ENCODE results near the gene SPIN3. TPM values are rescaled to one million over a fixed set of nuclear protein-coding genes. Genes with fewer than 3 reads are reported as not detected.
A peak's percentile ranks its signal among the peaks of the same experiment; 100 is the strongest.

The SPIN3 gene
- total RNA-seq, 4 donors from 2014 or later = 12.2 to 17.5 (median 14.1) TPM

DNA sequence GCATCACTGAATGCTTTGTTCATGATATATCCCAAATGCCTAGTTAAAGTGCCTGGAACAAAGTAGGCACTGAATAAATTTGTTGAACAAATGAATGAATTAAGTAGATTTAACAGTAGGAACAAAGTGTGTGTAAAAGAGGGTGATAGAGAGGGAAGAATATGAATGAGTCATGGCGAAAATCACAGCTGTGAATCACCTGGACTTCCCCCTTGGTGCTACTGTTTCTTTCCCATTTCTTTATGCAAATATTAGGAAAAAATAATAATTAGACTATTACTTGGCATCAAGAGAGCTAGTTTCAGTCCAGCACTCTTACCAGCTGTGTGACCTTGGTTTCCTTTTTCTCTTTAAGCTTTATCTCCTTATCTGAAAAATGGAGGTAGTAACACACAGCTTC is 9.2 kb downstream of the SPIN3 start:
- Histone ChIP-seq H3K4me3 (replicated peaks in 1 of 3) (no peak overlapping the region), H3K27me3 (no peaks in the 10 kb centered on the region), H3K27ac (no peak overlapping the region), H3K9me3 (no peaks in the 10 kb centered on the region), H3K4me1 (no peaks in the 10 kb centered on the region), H3K36me3 (no peaks in the 10 kb centered on the region)
- TF ChIP-seq POLR2A (IDR thresholded peaks at IDR 0.05) = no peak
- TF ChIP-seq, protein P1, sequence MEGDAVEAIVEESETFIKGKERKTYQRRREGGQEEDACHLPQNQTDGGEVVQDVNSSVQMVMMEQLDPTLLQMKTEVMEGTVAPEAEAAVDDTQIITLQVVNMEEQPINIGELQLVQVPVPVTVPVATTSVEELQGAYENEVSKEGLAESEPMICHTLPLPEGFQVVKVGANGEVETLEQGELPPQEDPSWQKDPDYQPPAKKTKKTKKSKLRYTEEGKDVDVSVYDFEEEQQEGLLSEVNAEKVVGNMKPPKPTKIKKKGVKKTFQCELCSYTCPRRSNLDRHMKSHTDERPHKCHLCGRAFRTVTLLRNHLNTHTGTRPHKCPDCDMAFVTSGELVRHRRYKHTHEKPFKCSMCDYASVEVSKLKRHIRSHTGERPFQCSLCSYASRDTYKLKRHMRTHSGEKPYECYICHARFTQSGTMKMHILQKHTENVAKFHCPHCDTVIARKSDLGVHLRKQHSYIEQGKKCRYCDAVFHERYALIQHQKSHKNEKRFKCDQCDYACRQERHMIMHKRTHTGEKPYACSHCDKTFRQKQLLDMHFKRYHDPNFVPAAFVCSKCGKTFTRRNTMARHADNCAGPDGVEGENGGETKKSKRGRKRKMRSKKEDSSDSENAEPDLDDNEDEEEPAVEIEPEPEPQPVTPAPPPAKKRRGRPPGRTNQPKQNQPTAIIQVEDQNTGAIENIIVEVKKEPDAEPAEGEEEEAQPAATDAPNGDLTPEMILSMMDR (IDR thresholded peaks at IDR 0.05) = no peak
- intact Hi-C loops (cut with DNase I) = no loop called here
- no peak for DNase-seq
- WGBS, 2 donors = 96 to 100% methylated on average over 1 of the region's 1 CpG

- Histone ChIP-seq H3K4me3 (replicated peaks in 1 of 3) (no peak overlapping the region), H3K4me1 (no peaks in the 10 kb centered on the region), H3K27me3 (no peaks in the 10 kb centered on the region), H3K27ac (no peak overlapping the region), H3K36me3 (no peaks in the 10 kb centered on the region), H3K9me3 (no peaks in the 10 kb centered on the region)
- DNase-seq = peak; percentile 9 to 18
- intact Hi-C loops (cut with DNase I) = no loop called here
- WGBS, 2 donors = 38 to 73% methylated on average over 1 of the region's 1 CpG
- TF ChIP-seq, protein P1 (IDR thresholded peaks at IDR 0.05) = peak in 4 of 6 experiments; percentile 50 to 70 (median 58)
- no peak for TF ChIP-seq POLR2A (IDR thresholded peaks at IDR 0.05)
Measured at GRCh38 chrX:56978172-56978571, 17.2 kb downstream of the SPIN3 start.

DNA sequence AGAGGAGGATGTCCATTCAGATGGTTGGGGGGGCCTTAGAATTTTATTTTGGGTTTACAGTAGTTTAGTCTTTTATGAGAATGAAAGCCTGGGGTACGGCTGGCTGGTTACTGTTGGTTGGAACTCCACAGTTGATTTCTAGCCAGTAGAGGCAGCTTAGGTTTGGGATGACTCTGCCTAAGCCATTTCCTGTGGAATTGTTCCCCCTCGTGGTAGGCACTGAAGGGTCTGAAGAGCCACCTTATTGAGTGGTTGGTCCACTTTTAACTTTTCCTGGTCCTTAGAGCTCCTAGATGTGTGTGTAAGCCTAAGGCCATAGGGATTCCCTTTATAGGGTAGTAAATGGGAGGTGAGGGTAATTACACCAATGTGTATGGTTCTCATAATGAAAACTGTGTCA is 19.7 kb downstream of the SPIN3 start:
- Histone ChIP-seq H3K36me3 (no peaks in the 10 kb centered on the region), H3K27me3 (no peaks in the 10 kb centered on the region), H3K4me1 (no peaks in the 10 kb centered on the region), H3K27ac (no peak overlapping the region), H3K4me3 (replicated peaks in 1 of 3) (no peak overlapping the region), H3K9me3 (no peaks in the 10 kb centered on the region)
- DNase-seq = no peak
- TF ChIP-seq, protein P1 (IDR thresholded peaks at IDR 0.05) = no peak
- no peak for TF ChIP-seq POLR2A (IDR thresholded peaks at IDR 0.05)
- 40 to 78% methylated on average over 1 to 2 of the region's 2 CpGs for WGBS, 2 donors
- intact Hi-C loops (cut with DNase I) = no loop called here

DNA sequence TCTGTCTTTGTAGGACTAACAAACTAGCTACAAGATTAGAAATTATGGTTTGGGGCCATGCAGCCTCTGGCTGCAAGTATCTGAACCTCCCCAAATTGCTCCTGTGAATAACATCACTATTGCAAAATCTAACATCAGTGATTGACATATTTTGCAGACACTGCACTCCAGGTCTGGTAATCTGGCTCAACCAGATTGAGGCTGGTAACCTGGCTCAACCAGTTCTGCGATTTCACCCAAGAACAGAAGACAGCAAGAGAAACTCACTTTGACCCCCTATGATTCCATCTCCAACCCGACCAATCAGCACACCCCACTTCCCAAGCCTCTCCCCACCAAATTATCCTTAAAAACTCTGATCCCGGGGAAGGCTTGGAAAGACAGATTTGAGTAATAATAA is 20.9 kb downstream of the SPIN3 start:
- H3K4me1 ChIP-seq = no peaks in the 10 kb centered on the region
- 80 to 87% methylated on average over 2 to 3 of the region's 3 CpGs for WGBS, 2 donors
- H3K27me3 ChIP-seq = no peaks in the 10 kb centered on the region
- no peaks in the 10 kb centered on the region for H3K36me3 ChIP-seq
- no peaks in the 10 kb centered on the region for H3K9me3 ChIP-seq
- no peak overlapping the region for H3K27ac ChIP-seq
- no peak for DNase-seq
- intact Hi-C loops (cut with DNase I) = no loop called here
- H3K4me3 ChIP-seq (replicated peaks in 1 of 3) = no peak overlapping the region
- TF ChIP-seq, protein P1 (IDR thresholded peaks at IDR 0.05) = no peak
- no peak for TF ChIP-seq POLR2A (IDR thresholded peaks at IDR 0.05)

- H3K4me3 ChIP-seq (replicated peaks in 1 of 3) = no peak overlapping the region
- TF ChIP-seq POLR2A (IDR thresholded peaks at IDR 0.05) = no peak
- H3K4me1 ChIP-seq = no peaks in the 10 kb centered on the region
- no peak overlapping the region for H3K27ac ChIP-seq
- intact Hi-C loops (cut with DNase I) = no loop called here
- H3K36me3 ChIP-seq = no peaks in the 10 kb centered on the region
- no peaks in the 10 kb centered on the region for H3K9me3 ChIP-seq
- no peaks in the 10 kb centered on the region for H3K27me3 ChIP-seq
- no peak for DNase-seq
Measured at GRCh38 chrX:56969559-56969958, 25.8 kb downstream of the SPIN3 start.

DNA sequence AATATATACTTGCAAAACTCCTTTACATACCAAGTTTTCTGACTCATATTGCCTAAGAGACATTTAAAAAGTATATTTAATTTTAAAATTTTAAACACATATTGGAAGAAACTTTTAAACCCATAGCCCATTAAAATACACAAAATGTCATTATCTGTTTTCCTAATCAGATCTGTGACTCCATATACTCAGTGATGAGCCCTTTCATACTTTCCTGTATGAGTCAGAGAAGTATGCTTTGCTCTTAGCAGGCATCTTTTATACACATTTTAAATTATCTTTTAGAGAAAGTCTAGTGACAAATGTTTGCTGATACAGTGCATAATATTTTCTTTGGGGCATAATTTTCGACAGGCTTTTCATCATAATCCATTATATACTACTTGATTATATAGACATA is 26.4 kb downstream of the SPIN3 start:
- intact Hi-C loops (cut with DNase I) = no loop called here
- Histone ChIP-seq H3K36me3 (no peaks in the 10 kb centered on the region), H3K27me3 (no peaks in the 10 kb centered on the region), H3K9me3 (no peaks in the 10 kb centered on the region), H3K4me3 (replicated peaks in 1 of 3) (no peak overlapping the region), H3K4me1 (no peaks in the 10 kb centered on the region), H3K27ac (no peak overlapping the region)
- DNase-seq = no peak
- no peak for TF ChIP-seq POLR2A (IDR thresholded peaks at IDR 0.05)
- TF ChIP-seq, protein P1 (IDR thresholded peaks at IDR 0.05) = no peak
- WGBS, 2 donors = 89 to 91% methylated on average over 1 of the region's 1 CpG
